Stimulated activated CD4-positive, alpha-beta T cell treated with anti-CD3 and anti-CD28 coated beads, Interleukin-15, amount 100 ng/mL, for 24 hours (primary cell): Measurements from ENCODE around the gene ANXA6.

Experiments used
- DNase-seq: peaks from one replicate; pipeline ENCODE4 v3.0.0-alpha.2; 2020

Gene ANXA6

GRCh38 chr5:151126199-151126645 lies 31.4 kb downstream of the ANXA6 start:
- peak; percentile 72 for DNase-seq

GRCh38 chr5:151125421-151125820 lies 32.2 kb downstream of the ANXA6 start:
- DNase-seq = peak; percentile 27

- DNase-seq = peak; percentile 61
Measured at GRCh38 chr5:151123897-151124751, 33.5 kb downstream of the ANXA6 start.

GRCh38 chr5:151122828-151123227 lies 34.8 kb downstream of the ANXA6 start:
- no peak for DNase-seq

- DNase-seq = no peak
Measured at GRCh38 chr5:151121665-151122064, 35.9 kb downstream of the ANXA6 start.

GRCh38 chr5:151121095-151121494 lies 36.5 kb downstream of the ANXA6 start:
- no peak for DNase-seq

- no peak for DNase-seq
Measured at GRCh38 chr5:151118913-151119575, 38.5 kb downstream of the ANXA6 start.

- peak; percentile 82 for DNase-seq
Measured at GRCh38 chr5:151115272-151115905, 42.2 kb downstream of the ANXA6 start.

- no peak for DNase-seq
Measured at GRCh38 chr5:151113651-151114050, 43.9 kb downstream of the ANXA6 start.

GRCh38 chr5:151110992-151111391 lies 46.6 kb downstream of the ANXA6 start:
- no peak for DNase-seq

- no peak for DNase-seq
Measured at GRCh38 chr5:151110122-151110681, 47.4 kb downstream of the ANXA6 start.

GRCh38 chr5:151108566-151108965 lies 49.0 kb downstream of the ANXA6 start:
- no peak for DNase-seq

- no peak for DNase-seq
Measured at GRCh38 chr5:151107738-151108520, 49.6 kb downstream of the ANXA6 start.

GRCh38 chr5:151107084-151107483 lies 50.5 kb downstream of the ANXA6 start:
- DNase-seq = no peak

- DNase-seq = no peak
Measured at GRCh38 chr5:151106509-151106908, 51.1 kb downstream of the ANXA6 start.

- DNase-seq = no peak
Measured at GRCh38 chr5:151106043-151106442, 51.5 kb downstream of the ANXA6 start.

GRCh38 chr5:151105561-151105960 lies 52.0 kb downstream of the ANXA6 start:
- no peak for DNase-seq

GRCh38 chr5:151104795-151105194 lies 52.8 kb downstream of the ANXA6 start:
- DNase-seq = no peak

- no peak for DNase-seq
Measured at GRCh38 chr5:151101746-151102145, 55.8 kb downstream of the ANXA6 start.

- no peak for DNase-seq
Measured at GRCh38 chr5:151101151-151101550, 56.4 kb downstream of the ANXA6 start.

- DNase-seq = no peak
Measured at GRCh38 chr5:151100681-151101080, 56.9 kb downstream of the ANXA6 start.

- no peak for DNase-seq
Measured at GRCh38 chr5:151098768-151099121, 58.8 kb downstream of the ANXA6 start.
